ENCODE measurements around the gene CALN1.
"Not testable (repeated sequence)": the region's sequence is repeated elsewhere in the genome, so short reads cannot be mapped to it uniquely, and the experiment has no call there.

The CALN1 gene

DNA sequence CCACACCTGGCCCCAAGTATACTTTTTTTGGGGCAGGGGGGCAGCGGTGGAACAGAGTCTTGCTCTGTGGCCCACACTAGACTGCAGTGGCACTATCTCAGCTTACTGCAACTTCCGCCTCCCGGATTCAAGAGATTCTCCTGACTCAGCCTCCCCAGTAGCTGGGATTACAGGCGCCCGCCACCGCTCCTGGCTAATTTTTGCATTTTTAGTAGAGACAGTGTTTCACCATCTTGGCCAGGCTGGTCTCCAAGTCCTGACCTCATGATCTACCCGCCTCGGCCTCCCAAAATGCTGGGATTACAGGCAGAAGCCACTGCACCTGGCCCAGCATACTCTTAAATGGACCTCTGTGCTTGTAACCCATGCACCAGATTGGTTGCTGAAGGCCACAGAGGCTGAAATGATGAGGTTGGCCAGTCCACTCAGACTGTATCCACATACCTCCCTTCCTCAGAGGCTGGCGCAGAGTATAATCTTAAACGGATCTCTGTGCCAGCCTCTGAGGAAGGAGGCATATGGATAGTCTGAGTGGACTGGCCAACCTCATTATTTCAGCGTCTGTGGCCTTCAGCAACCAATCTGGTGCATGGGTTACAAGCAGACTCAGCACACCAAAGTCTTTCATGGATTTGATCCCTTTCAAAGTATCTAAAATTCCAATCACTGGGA is 3.0 kb downstream of the CALN1 start:
- no peak for DNase-seq

DNA sequence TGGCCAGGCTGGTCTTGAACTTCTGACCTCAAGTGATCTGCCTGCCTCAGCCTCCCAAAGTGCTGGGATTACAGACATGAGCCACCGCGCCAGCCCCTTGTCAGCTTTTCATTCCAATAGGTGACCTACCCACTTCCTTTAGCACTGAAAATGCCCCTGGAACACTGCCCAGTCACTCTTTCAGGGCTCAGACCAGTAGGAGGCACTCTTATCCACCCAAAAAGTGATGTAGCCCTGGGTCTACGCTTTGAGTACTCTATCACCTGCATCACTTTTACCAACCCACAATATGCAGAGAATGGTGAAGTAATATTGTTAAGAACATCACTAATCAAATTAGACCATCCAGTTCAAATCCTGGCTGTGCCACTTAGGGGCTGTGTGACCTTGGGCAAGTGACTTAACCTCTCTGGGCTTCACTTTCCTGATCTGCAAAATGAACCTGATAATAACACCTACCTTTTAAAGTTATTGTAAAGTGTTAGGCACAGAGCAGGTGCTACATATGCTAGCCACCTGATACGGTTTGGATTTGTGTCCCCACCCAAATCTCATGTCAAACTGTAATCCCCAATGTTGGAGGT is 5.2 kb downstream of the CALN1 start:
- DNase-seq = no peak

GRCh38 chr7:72405871-72406270 is 6.3 kb downstream of the CALN1 start:
- DNase-seq = no peak

- DNase-seq = no peak
Measured at GRCh38 chr7:72405418-72405817, 6.7 kb downstream of the CALN1 start.

DNA sequence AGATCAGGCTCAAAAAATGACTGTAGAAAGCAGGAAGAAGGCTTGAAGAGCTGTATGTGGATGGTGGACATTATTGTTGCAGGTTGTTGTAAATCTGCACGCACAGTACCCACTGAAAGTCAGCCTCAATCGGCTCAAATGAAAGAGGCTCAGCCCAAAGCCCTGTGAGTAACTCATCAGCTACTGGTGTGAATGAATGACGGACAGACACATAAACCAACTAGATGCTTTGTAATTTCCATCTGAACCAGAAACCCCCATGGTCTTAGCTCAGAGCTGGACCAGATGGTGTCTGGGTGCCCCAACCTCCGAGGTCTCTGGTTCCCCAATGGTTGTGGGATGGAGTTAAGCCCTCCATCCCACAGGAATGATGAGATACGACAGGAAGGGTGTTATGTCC is 7.4 kb downstream of the CALN1 start:
- no peak for DNase-seq

- no peak for DNase-seq
Measured at GRCh38 chr7:72403458-72404076, 8.6 kb downstream of the CALN1 start.

DNA sequence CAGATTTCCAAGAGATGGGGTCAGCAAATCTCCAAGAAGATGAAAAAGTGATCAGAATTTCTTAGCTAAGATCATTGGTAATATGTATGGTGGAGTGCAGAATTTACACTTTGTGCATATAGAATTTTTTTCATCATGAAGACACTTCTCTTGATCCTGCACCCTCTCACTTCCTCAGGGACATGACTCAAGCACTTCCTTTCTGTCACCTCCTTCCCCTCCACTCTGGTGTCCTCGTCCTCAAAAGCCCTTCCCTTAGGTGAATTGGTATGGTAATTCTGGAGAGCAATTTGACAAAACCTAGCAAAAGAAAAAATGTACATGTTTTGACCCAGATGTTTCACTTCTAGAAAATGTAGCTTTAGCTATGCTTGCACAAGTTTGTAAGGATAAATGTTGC is 18.1 kb downstream of the CALN1 start:
- no peak for DNase-seq

DNA sequence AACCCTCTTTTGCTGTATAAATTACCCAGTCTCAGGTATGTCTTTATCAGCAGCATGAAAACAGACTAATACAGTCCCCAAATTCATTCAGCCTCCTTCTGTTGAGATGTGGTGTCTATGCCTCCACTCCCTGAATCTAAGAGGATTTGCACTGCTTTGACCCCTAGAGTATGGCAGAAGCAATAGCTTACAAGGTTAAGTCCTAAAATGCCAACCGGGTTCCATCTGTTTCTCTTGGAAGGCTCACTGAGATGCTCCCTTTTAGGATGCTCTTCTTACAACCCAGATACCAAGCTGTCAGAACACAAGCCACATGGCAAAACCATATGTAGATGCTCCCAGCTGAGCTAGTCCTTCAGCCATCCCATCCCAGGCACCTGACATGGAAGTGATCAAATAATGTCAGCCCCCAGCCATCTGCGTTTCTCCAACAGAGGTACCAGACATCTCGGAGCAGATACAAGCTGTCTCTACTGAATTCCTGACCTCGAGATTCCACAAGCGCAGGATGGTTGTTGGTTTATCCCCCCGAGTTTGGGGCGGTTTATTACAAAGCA is 20.2 kb downstream of the CALN1 start:
- no peak for DNase-seq

- DNase-seq = no peak
Measured at GRCh38 chr7:72386118-72386517, 26.0 kb downstream of the CALN1 start.

DNA sequence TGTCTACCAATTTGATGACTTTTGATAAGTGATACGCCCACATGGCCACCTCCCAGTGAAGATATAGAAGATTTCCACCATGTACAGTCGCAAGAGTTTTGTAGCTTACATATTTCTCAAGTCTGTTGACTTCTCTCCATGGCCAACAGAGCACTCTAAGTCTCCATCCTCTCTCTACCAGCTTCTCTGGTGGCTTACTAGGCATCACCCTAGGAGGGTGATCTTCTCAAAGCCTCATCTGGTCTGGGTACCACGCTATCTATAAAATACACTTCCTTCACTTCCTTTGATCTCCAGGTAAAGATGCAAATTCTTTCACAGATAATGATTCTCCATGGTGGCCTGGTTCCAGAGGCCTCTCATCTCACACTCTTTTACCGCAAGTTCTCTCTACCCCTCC is 49.9 kb downstream of the CALN1 start:
- no peak for DNase-seq

DNA sequence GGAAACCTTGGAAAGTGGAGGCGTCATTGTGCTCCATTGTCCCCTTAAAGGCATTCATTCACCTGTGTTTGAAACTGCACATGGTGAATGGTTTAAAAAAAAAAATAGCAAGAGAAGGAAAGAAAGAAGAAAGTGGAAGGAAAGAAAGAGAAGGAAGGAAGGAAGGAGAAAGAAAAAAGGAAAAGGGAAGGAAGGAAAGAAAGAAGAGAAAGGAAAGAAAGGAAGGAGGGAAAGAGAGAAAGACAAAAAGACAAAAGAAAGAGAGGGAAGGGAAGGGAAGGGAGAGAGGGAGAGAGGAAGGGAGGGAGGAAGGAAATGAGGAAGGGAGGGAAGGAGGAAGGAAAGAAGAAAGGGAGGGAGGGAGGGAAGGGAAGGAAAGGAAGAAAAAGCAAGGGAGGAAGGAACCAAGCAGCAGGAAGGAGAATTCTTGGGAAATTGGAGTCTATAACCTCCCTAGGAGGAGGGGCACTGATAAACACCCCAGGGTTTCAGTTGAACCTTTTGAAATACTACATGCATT is 66.9 kb downstream of the CALN1 start:
- no peak for DNase-seq

DNA sequence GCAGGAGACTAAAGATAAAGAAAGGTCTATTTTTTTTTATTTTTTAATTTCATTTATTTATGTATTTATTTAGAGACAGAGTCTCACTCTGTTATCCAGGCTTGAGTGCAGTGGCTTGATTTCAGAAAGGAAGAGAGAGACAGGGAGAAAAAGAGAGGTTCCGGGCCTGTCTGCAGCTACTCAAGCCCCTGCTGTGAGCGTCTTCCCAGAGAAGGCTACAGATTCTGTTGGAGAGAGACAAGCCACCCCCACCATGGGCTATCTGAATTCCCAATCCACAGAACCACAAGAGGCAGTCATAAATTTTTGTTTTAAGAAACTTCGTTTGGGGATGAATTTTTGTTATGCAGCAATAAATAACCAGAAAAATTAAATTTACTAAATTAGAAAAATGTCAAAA is 68.1 kb downstream of the CALN1 start:
- no peak for DNase-seq

DNA sequence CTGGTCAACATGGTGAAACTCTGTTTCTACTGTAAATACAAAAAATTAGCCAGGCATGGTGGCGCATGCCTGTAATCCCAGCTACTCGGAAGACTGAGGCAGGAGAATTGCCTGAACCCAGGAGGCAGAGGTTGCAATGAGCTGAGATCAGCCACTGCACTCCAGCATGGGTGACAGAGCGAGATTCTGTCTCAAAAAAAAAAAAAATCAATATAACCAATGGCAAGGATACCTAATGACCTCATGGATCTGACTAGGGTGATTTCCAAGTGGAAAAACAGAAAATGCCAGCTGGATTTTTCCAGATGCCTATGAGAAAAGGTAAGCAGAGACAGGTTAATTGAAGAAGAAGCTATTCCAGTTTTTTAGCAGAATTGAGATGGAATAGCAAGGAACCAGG is 68.8 kb downstream of the CALN1 start:
- not testable (repeated sequence) for DNase-seq

GRCh38 chr7:72337390-72338167 is 74.6 kb downstream of the CALN1 start:
- DNase-seq = no peak

GRCh38 chr7:72336632-72337389 is 75.3 kb downstream of the CALN1 start:
- no peak for DNase-seq

- DNase-seq = no peak
Measured at GRCh38 chr7:72336382-72336631, 75.8 kb downstream of the CALN1 start.

GRCh38 chr7:72335561-72336381 is 76.4 kb downstream of the CALN1 start:
- DNase-seq = no peak

- DNase-seq = no peak
Measured at GRCh38 chr7:72334698-72335097, 77.4 kb downstream of the CALN1 start.

DNA sequence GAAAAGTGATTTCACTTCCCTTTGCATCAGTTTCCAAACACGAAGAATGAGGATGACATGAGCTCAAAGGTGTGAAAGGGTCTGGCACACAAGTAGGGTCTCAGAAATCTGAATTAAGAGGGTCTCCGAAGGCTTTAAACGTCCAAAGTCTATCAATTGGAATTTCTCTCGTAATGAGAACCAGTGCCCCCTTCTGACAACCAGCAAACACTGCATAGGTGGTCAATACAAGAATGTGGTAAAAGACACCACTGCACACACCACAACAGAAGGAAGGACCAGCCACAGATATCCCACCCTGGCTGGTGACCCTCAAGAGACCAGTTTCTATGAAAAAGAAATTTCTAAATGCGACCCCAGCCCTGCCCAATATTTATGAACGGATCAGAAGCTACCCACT is 78.1 kb downstream of the CALN1 start:
- no peak for DNase-seq

GRCh38 chr7:72326811-72327210 is 85.3 kb downstream of the CALN1 start:
- no peak for DNase-seq

GRCh38 chr7:72326365-72326764 is 85.8 kb downstream of the CALN1 start:
- no peak for DNase-seq

- no peak for DNase-seq
Measured at GRCh38 chr7:72325561-72325960, 86.6 kb downstream of the CALN1 start.

Data from RPMI8226 (cell line).